ENCODE measurements around the gene SUPT6H. TPM values are rescaled to one million over a fixed set of nuclear protein-coding genes. Genes with fewer than 3 reads are reported as not detected.

SUPT6H gene
- total and polyA plus RNA-seq, 8 donors, result 16.9 to 135 (median 47.3) TPM

GRCh38 chr17:28726226-28726626 is 64.2 kb downstream of the SUPT6H start, which contains the start of gene TLCD1:
Gene TLCD1, minus strand, starts transcription at chr17:28726233. Its CDS starts 136 bp downstream, at chr17:28726097.
- intact Hi-C loops (cut with DNase I; ENCODE audit: low total_unique reads), result no loop called here
- WGBS, 5 donors, result 0 to 1% (median 0%) methylated on average over 24 to 49 of the region's 49 CpGs
- TF ChIP-seq EP300 (IDR thresholded peaks at IDR 0.05), result no peak
- no peak for TF ChIP-seq POLR2A (IDR thresholded peaks at IDR 0.05)
- TF ChIP-seq, protein P1, sequence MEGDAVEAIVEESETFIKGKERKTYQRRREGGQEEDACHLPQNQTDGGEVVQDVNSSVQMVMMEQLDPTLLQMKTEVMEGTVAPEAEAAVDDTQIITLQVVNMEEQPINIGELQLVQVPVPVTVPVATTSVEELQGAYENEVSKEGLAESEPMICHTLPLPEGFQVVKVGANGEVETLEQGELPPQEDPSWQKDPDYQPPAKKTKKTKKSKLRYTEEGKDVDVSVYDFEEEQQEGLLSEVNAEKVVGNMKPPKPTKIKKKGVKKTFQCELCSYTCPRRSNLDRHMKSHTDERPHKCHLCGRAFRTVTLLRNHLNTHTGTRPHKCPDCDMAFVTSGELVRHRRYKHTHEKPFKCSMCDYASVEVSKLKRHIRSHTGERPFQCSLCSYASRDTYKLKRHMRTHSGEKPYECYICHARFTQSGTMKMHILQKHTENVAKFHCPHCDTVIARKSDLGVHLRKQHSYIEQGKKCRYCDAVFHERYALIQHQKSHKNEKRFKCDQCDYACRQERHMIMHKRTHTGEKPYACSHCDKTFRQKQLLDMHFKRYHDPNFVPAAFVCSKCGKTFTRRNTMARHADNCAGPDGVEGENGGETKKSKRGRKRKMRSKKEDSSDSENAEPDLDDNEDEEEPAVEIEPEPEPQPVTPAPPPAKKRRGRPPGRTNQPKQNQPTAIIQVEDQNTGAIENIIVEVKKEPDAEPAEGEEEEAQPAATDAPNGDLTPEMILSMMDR (IDR thresholded peaks at IDR 0.05), result no peak
- no peak for TF ChIP-seq POLR2AphosphoS5 (IDR thresholded peaks at IDR 0.05)
- H3K9me3 ChIP-seq, result no peaks in the 10 kb centered on the region
- peak within 1 kb of the TSS; percentile 74 to 88 (median 79) for H3K4me3 ChIP-seq
- H3K27ac ChIP-seq, result peak within 1 kb of the TSS; percentile 91 to 99 (median 99)
- H3K27me3 ChIP-seq, result no peaks in the 10 kb centered on the region
- peak; percentile 69 to 91 for DNase-seq
- H3K4me1 ChIP-seq, result peaks cover 39 to 78% (median 75%) of the 10 kb centered on the region in 4 donors
- H3K36me3 ChIP-seq, result peaks cover 26 to 39% (median 38%) of the 10 kb centered on the region in 4 donors

- Histone ChIP-seq H3K27me3 (no peaks in the 10 kb centered on the region), H3K9me3 (no peaks in the 10 kb centered on the region), H3K4me3 (peak overlapping the region; percentile 74 to 88 (median 79)), H3K36me3 (peaks cover 22 to 33% (median 32%) of the 10 kb centered on the region in 4 donors), H3K4me1 (peaks cover 32 to 72% (median 69%) of the 10 kb centered on the region in 4 donors), H3K27ac (peak overlapping the region; percentile 91 to 99 (median 99))
- intact Hi-C loops (cut with DNase I; ENCODE audit: low total_unique reads), result no loop called here
- peak; percentile 96 to 98 for DNase-seq
- WGBS, 5 donors, result 0 to 1% (median 1%) methylated on average over 30 to 57 of the region's 57 CpGs
- TF ChIP-seq POLR2A (IDR thresholded peaks at IDR 0.05) (no peak), POLR2AphosphoS5 (IDR thresholded peaks at IDR 0.05) (peak; percentile 25 to 83 (median 38)), EP300 (IDR thresholded peaks at IDR 0.05) (no peak)
- TF ChIP-seq, protein P1 (IDR thresholded peaks at IDR 0.05), result peak in 6 of 7 experiments; percentile 77 to 100 (median 99)
These were observed 64.9 kb downstream of the SUPT6H start for GRCh38 chr17:28726627-28727491.

GRCh38 chr17:28728364-28729200 is 66.6 kb downstream of the SUPT6H start, which contains the start of gene NEK8:
Gene NEK8, plus strand, starts transcription at chr17:28728788. Its CDS starts 26 bp downstream, at chr17:28728814.
- intact Hi-C loops (cut with DNase I; ENCODE audit: low total_unique reads), result no loop called here
- TF ChIP-seq POLR2AphosphoS5 (IDR thresholded peaks at IDR 0.05), result peak; percentile 14 to 83 (median 61)
- no peak for TF ChIP-seq EP300 (IDR thresholded peaks at IDR 0.05)
- TF ChIP-seq, protein P1 (IDR thresholded peaks at IDR 0.05), result peak in 1 of 7 experiments; percentile 5
- peak in 1 of 4 donors; percentile 44 for TF ChIP-seq POLR2A (IDR thresholded peaks at IDR 0.05)
- WGBS, 5 donors, result 0 to 1% (median 0%) methylated on average over 53 to 64 of the region's 64 CpGs
- Histone ChIP-seq H3K27ac (peak within 1 kb of the TSS; percentile 91 to 99 (median 99)), H3K4me1 (peaks cover 25 to 54% (median 53%) of the 10 kb centered on the region in 4 donors), H3K4me3 (peak within 1 kb of the TSS; percentile 74 to 88 (median 79)), H3K27me3 (no peaks in the 10 kb centered on the region), H3K9me3 (no peaks in the 10 kb centered on the region), H3K36me3 (peaks cover 7 to 16% (median 15%) of the 10 kb centered on the region in 4 donors)
- peak; percentile 98 to 100 for DNase-seq

- Histone ChIP-seq H3K27me3 (no peaks in the 10 kb centered on the region), H3K4me3 (no peak overlapping the region), H3K4me1 (peaks cover 25 to 42% (median 40%) of the 10 kb centered on the region in 4 donors), H3K9me3 (no peaks in the 10 kb centered on the region), H3K27ac (peak overlapping the region in 4 of 5 donors; percentile 98 to 99 (median 99)), H3K36me3 (peaks cover 0 to 7% (median 3%) of the 10 kb centered on the region in 4 donors)
- WGBS, 5 donors, result 67 to 83% (median 79%) methylated on average over 11 of the region's 11 CpGs
- no peak for DNase-seq
- TF ChIP-seq, protein P1 (IDR thresholded peaks at IDR 0.05), result no peak
- no peak for TF ChIP-seq POLR2AphosphoS5 (IDR thresholded peaks at IDR 0.05)
- no peak for TF ChIP-seq POLR2A (IDR thresholded peaks at IDR 0.05)
- no peak for TF ChIP-seq EP300 (IDR thresholded peaks at IDR 0.05)
- intact Hi-C loops (cut with DNase I; ENCODE audit: low total_unique reads), result no loop called here
These were observed 67.9 kb downstream of the SUPT6H start for GRCh38 chr17:28729950-28730330.

Measured in stomach (tissue), 9 donors.